GM13976 (cell line): ENCODE results near the gene DEFB131B.
A peak's percentile ranks its signal among the peaks of the same experiment; 100 is the strongest.
"Not testable (repeated sequence)": the region's sequence is repeated elsewhere in the genome, so short reads cannot be mapped to it uniquely, and the experiment has no call there.

Experiments
- DNase-seq: peaks from one replicate; pipeline ENCODE4 v3.0.0; 2012; ENCODE audit warnings: low spot score
- CTCF ChIP-seq: IDR thresholded peaks from 2 replicates; pipeline ENCODE4 v1.5.1; 2012; ENCODE audit warnings: borderline replicate concordance, mild to moderate bottlenecking; ENCODE audit not compliant: insufficient read depth; ENCODE audit errors: extremely low read depth, missing control alignments, control extremely low read depth
- in situ Hi-C: fragments of 300-500 bp; cut with MboI; formaldehyde crosslinking; loops from one replicate; pipeline ENCODE4 v1.12.0; 2022; ENCODE audit warnings: low sequenced_read_pairs, mixed read lengths, inconsistent platforms; ENCODE audit not compliant: unreplicated experiment

Gene DEFB131B

GRCh38 chr11:71888335-71889010 lies 10.2 kb downstream of the DEFB131B start:
- DNase-seq, in situ Hi-C loops: not testable (repeated sequence)

GRCh38 chr11:71889181-71889872 lies 11.1 kb downstream of the DEFB131B start:
- in situ Hi-C loops, DNase-seq: not testable (repeated sequence)

GRCh38 chr11:71895961-71896360 lies 17.7 kb downstream of the DEFB131B start:
- in situ Hi-C loops, result no loop called here
- no peak for TF ChIP-seq CTCF
- no peak for DNase-seq

- DNase-seq, in situ Hi-C loops: not testable (repeated sequence)
These were observed 22.9 kb downstream of the DEFB131B start for GRCh38 chr11:71901137-71901536.

GRCh38 chr11:71908218-71908617 lies 30.0 kb downstream of the DEFB131B start:
- TF ChIP-seq CTCF, result no peak
- in situ Hi-C loops, result no loop called here
- no peak for DNase-seq

- DNase-seq, in situ Hi-C loops: not testable (repeated sequence)
These were observed 32.5 kb downstream of the DEFB131B start for GRCh38 chr11:71910775-71911174.

GRCh38 chr11:71911321-71911985 lies 33.2 kb downstream of the DEFB131B start:
- in situ Hi-C loops, DNase-seq: not testable (repeated sequence)
- TF ChIP-seq CTCF, result peak; percentile 33

GRCh38 chr11:71911986-71912340 lies 33.7 kb downstream of the DEFB131B start:
- DNase-seq, in situ Hi-C loops: not testable (repeated sequence)

- TF ChIP-seq CTCF, result no peak
- in situ Hi-C loops, result no loop called here
- no peak for DNase-seq
These were observed 35.7 kb downstream of the DEFB131B start for GRCh38 chr11:71913756-71914526.
